GM12878 (cell line): ENCODE measurements around the gene MPRIP. TPM values are rescaled to one million over a fixed set of nuclear protein-coding genes. Genes with fewer than 3 reads are reported as not detected.

Experiments
- ATAC-seq: fragments of 200-7000 bp; cut with Tn5 transposase; 3 replicates; pipeline ENCODE4 v1.9.1; 2020; ENCODE audit warnings: mild to moderate bottlenecking, moderate library complexity
- BruUV-seq: library from RNA; stranded (reverse); fragments of 400-500 nt; replicated peaks from 2 replicates; lab custom pipeline; 2021; lab: Mats Ljungman, UMichigan
- CTCF ChIA-PET: fragments of 300-600 bp; sonication (Branson Sonifier 250); formaldehyde crosslinking; extraction: SDS; loops from one replicate; lab custom pipeline; 2021; ENCODE audit warnings: inconsistent platforms; lab: Yijun Ruan, JAX
- POLR2A ChIA-PET: fragments of 350-600 bp; formaldehyde crosslinking; extraction: SDS; loops from one replicate; lab custom pipeline; 2021; ENCODE audit warnings: inconsistent platforms; lab: Charles Lee
- RAD21 ChIA-PET: fragments of 300-600 bp; sonication (Branson Sonifier 250); formaldehyde crosslinking; loops from one replicate; lab custom pipeline; 2023; ENCODE audit warnings: antibody characterized with exemption; ENCODE audit not compliant: unreplicated experiment; lab: Charles Lee
- SMC1A ChIA-PET: fragments of 300-600 bp; sonication (Branson Sonifier 250); formaldehyde crosslinking; loops from one replicate; lab custom pipeline; 2023; ENCODE audit not compliant: unreplicated experiment, uncharacterized antibody; lab: Charles Lee
- DNase-seq: peaks from one replicate; pipeline ENCODE4 v3.0.0-alpha.2; 2011; ENCODE audit warnings: low read depth, low spot score
- FAIRE-seq: peaks from 3 replicates; lab custom pipeline; 2011; peaks lifted over from hg19 to GRCh38; lab: Jason Lieb, UNC
- H2AFZ ChIP-seq: 2 replicates; pipeline ENCODE4 v1.6.0; 2011; ENCODE audit warnings: low read depth, low read length, control low read depth; ENCODE audit not compliant: control insufficient read depth
- H3K27ac ChIP-seq: 2 replicates; pipeline ENCODE4 v1.5.1; 2011; ENCODE audit warnings: control low read depth; ENCODE audit not compliant: control insufficient read depth, insufficient read depth
- H3K27me3 ChIP-seq, 2 experiments: replicated peaks in 1 of 2; 2 replicates each; pipeline versions ENCODE4 v1.6.0 to v1.6.1; 2011; ENCODE audit warnings: low read length in 1 of 2; ENCODE audit not compliant: control insufficient read depth in 2 of 2, insufficient read depth in 2 of 2
- H3K36me3 ChIP-seq, 2 experiments: 2 replicates each; pipeline ENCODE4 v1.5.1; 2011; ENCODE audit warnings: low read length in 1 of 2; ENCODE audit not compliant: control insufficient read depth in 2 of 2, insufficient read depth in 2 of 2
- H3K4me1 ChIP-seq: 2 replicates; pipeline ENCODE4 v1.6.1; 2011; ENCODE audit warnings: mild to moderate bottlenecking, low read length, moderate library complexity, mixed read lengths; ENCODE audit not compliant: control insufficient read depth, insufficient read depth
- H3K4me2 ChIP-seq: 2 replicates; pipeline ENCODE4 v1.6.0; 2011; ENCODE audit warnings: control low read depth; ENCODE audit not compliant: control insufficient read depth, insufficient read depth
- H3K4me3 ChIP-seq: fragments of 200-600 bp; sonication (generic); 2 replicates; pipeline ENCODE4 v1.5.1; 2016
- H3K79me2 ChIP-seq: 2 replicates; pipeline ENCODE4 v1.6.0; 2011; ENCODE audit warnings: low read length; ENCODE audit not compliant: control insufficient read depth, insufficient read depth
- H3K9ac ChIP-seq: 2 replicates; pipeline ENCODE4 v1.8.0; 2011; ENCODE audit warnings: low read length, control low read depth, mixed read lengths; ENCODE audit not compliant: control insufficient read depth, insufficient read depth
- H3K9me3 ChIP-seq: replicated peaks from 3 replicates; pipeline ENCODE4 v1.5.1; 2011; ENCODE audit warnings: mild to moderate bottlenecking, low read length; ENCODE audit not compliant: control insufficient read depth, insufficient read depth
- H4K20me1 ChIP-seq: 2 replicates; pipeline ENCODE4 v1.6.0; 2011; ENCODE audit not compliant: control insufficient read depth, insufficient read depth
- ASH2L ChIP-seq: fragments of 300-600, 200-600 bp; sonication (generic); IDR thresholded peaks from 2 replicates; pipeline ENCODE4 v1.6.1; 2017; ENCODE audit warnings: low read depth, mild to moderate bottlenecking, borderline replicate concordance
- ATF3 ChIP-seq: IDR thresholded peaks from 2 replicates; pipeline ENCODE4 v1.6.1; 2011; ENCODE audit warnings: low read depth, mild to moderate bottlenecking, low read length, moderate library complexity, borderline replicate concordance; ENCODE audit errors: extremely low read depth
- BCL11A ChIP-seq: IDR thresholded peaks from 2 replicates; pipeline ENCODE4 v1.6.1; 2011; ENCODE audit warnings: low read depth, low read length
- CREB1 ChIP-seq: IDR thresholded peaks from 2 replicates; pipeline ENCODE4 v1.6.1; 2012; ENCODE audit warnings: low read depth, mild to moderate bottlenecking, inconsistent platforms
- KLF5 ChIP-seq: fragments of 450-650 bp; IDR thresholded peaks from 2 replicates; pipeline ENCODE4 v1.6.1; 2014; ENCODE audit warnings: mild to moderate bottlenecking; ENCODE audit not compliant: partially characterized antibody
- SUPT20H ChIP-seq: IDR thresholded peaks from 2 replicates; pipeline ENCODE4 v1.6.1; 2011; ENCODE audit warnings: low read depth, mild to moderate bottlenecking, low read length, moderate library complexity, borderline replicate concordance; ENCODE audit not compliant: control insufficient read depth
- ZBTB11 ChIP-seq: fragments of 450-650 bp; formaldehyde crosslinking; IDR thresholded peaks from 2 replicates; pipeline ENCODE4 v1.5.0; 2022; ENCODE audit warnings: mild to moderate bottlenecking, missing genetic modification characterization
- ZNF217 ChIP-seq: fragments of 450-650 bp; IDR thresholded peaks from 2 replicates; pipeline ENCODE4 v1.6.1; 2017; ENCODE audit warnings: antibody characterized with exemption, mild to moderate bottlenecking
- WGBS: methylation state at CpG from one replicate; pipeline ENCODE4 v1.1.6; 2016; ENCODE audit warnings: low lambda C conversion rate; ENCODE audit not compliant: insufficient replicate concordance, insufficient coverage; ENCODE audit errors: missing lambda C conversion rate; 5-methylcytosine and 5-hydroxymethylcytosine counted together
- in situ Hi-C: fragments of 300-500 bp; cut with MboI; formaldehyde crosslinking; loops from 9 replicates; pipeline ENCODE4 v1.14.3; 2018; ENCODE audit warnings: mixed read lengths
- intact Hi-C: fragments of 100-400 bp; cut with micrococcal nuclease; formaldehyde crosslinking; loops from one replicate; pipeline ENCODE4 v1.14.2; 2022; ENCODE audit not compliant: unreplicated experiment
- polyA plus RNA-seq, 11 experiments: library from polyadenylated mRNA; depleted of rRNA in 4 of 11; unstranded in 6 of 11; stranded (reverse) in 5 of 11; fragments of >200 nt; fragmentation: Nextera tagmentation in 4 of 11; fragmentation: Illumina TruSeq in 1 of 11; extraction: Ambion mirVana in 4 of 11; extraction: Trizol in 1 of 11; gene quantifications; 1 replicate in 1 of 11; 2 replicates in 10 of 11; pipeline versions ENCODE4 v1.2.1 to v1.2.3, GENCODE V29; 2011 to 2016; ENCODE audit warnings: inconsistent platforms in 2 of 11, missing spikeins in 2 of 11, low read depth in 1 of 11
- total RNA-seq, 4 experiments: library from RNA; depleted of rRNA in 3 of 4; stranded (reverse); fragments of >200 nt in 3 of 4; fragmentation: Illumina TruSeq in 1 of 4; extraction: Trizol in 1 of 4; gene quantifications; 2 replicates each; pipeline versions ENCODE4 v1.2.1 to v1.2.3, GENCODE V29; 2013 to 2021
- TF ChIP-seq, protein P1 (sequence below): IDR thresholded peaks from 2 replicates; pipeline ENCODE4 v1.6.1; 2012; ENCODE audit warnings: low read depth, low read length, improper control_type of control experiment
- TF ChIP-seq, protein P2 (sequence below): fragments of 450-650 bp; IDR thresholded peaks from 2 replicates; pipeline ENCODE4 v1.6.1; 2018; ENCODE audit warnings: mild to moderate bottlenecking, low read depth, moderate library complexity; ENCODE audit not compliant: partially characterized antibody
- TF ChIP-seq, protein P3 (sequence below): IDR thresholded peaks from 2 replicates; pipeline ENCODE4 v1.6.1; 2012; ENCODE audit warnings: mild to moderate bottlenecking, low read depth, low read length

Gene MPRIP
- total and polyA plus RNA-seq, 10 of the 15 experiments (the other 5 are each of a cell fraction or from before 2014, with no cell fraction given), result 16.5 to 168 (median 71.7) TPM

- POLR2A ChIA-PET, result no interaction called here
- Histone ChIP-seq H4K20me1 (no peaks in the 10 kb centered on the region; the same call in 1 of the 2 replicates), H3K27me3 (no peaks in the 10 kb centered on the region), H3K9me3 (no peaks in the 10 kb centered on the region), H2AFZ (no peak overlapping the region), H3K27ac (no peak overlapping the region), H3K36me3 (peaks cover 19 to 32% of the 10 kb centered on the region in 2 experiments), H3K4me2 (no peak overlapping the region), H3K4me3 (no peak overlapping the region), H3K9ac (no peak overlapping the region), H3K79me2 (no peaks in the 10 kb centered on the region), H3K4me1 (no peaks in the 10 kb centered on the region; the same call in 1 of the 2 replicates)
- WGBS, result 100% methylated on average over 3 of the region's 3 CpGs
- TF ChIP-seq ZNF217 (no peak), CREB1 (no peak), ZBTB11 (CRISPR knock-in tag) (no peak), BCL11A (no peak), SUPT20H (no peak), ASH2L (no peak), KLF5 (no peak), ATF3 (no peak)
- TF ChIP-seq, protein P1, sequence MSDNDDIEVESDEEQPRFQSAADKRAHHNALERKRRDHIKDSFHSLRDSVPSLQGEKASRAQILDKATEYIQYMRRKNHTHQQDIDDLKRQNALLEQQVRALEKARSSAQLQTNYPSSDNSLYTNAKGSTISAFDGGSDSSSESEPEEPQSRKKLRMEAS, result no peak
- TF ChIP-seq, protein P2, sequence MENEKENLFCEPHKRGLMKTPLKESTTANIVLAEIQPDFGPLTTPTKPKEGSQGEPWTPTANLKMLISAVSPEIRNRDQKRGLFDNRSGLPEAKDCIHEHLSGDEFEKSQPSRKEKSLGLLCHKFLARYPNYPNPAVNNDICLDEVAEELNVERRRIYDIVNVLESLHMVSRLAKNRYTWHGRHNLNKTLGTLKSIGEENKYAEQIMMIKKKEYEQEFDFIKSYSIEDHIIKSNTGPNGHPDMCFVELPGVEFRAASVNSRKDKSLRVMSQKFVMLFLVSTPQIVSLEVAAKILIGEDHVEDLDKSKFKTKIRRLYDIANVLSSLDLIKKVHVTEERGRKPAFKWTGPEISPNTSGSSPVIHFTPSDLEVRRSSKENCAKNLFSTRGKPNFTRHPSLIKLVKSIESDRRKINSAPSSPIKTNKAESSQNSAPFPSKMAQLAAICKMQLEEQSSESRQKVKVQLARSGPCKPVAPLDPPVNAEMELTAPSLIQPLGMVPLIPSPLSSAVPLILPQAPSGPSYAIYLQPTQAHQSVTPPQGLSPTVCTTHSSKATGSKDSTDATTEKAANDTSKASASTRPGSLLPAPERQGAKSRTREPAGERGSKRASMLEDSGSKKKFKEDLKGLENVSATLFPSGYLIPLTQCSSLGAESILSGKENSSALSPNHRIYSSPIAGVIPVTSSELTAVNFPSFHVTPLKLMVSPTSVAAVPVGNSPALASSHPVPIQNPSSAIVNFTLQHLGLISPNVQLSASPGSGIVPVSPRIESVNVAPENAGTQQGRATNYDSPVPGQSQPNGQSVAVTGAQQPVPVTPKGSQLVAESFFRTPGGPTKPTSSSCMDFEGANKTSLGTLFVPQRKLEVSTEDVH, result no peak
- TF ChIP-seq, protein P3, sequence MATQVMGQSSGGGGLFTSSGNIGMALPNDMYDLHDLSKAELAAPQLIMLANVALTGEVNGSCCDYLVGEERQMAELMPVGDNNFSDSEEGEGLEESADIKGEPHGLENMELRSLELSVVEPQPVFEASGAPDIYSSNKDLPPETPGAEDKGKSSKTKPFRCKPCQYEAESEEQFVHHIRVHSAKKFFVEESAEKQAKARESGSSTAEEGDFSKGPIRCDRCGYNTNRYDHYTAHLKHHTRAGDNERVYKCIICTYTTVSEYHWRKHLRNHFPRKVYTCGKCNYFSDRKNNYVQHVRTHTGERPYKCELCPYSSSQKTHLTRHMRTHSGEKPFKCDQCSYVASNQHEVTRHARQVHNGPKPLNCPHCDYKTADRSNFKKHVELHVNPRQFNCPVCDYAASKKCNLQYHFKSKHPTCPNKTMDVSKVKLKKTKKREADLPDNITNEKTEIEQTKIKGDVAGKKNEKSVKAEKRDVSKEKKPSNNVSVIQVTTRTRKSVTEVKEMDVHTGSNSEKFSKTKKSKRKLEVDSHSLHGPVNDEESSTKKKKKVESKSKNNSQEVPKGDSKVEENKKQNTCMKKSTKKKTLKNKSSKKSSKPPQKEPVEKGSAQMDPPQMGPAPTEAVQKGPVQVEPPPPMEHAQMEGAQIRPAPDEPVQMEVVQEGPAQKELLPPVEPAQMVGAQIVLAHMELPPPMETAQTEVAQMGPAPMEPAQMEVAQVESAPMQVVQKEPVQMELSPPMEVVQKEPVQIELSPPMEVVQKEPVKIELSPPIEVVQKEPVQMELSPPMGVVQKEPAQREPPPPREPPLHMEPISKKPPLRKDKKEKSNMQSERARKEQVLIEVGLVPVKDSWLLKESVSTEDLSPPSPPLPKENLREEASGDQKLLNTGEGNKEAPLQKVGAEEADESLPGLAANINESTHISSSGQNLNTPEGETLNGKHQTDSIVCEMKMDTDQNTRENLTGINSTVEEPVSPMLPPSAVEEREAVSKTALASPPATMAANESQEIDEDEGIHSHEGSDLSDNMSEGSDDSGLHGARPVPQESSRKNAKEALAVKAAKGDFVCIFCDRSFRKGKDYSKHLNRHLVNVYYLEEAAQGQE, result no peak
- FAIRE-seq (no peak), DNase-seq (no peak), ATAC-seq (no peak)
- intact Hi-C loops, result no loop called here
- no TSS peak for BruUV-seq
- in situ Hi-C loops, result no loop called here
- SMC1A ChIA-PET, result no interaction called here
- RAD21 ChIA-PET, result no interaction called here
- CTCF ChIA-PET, result no interaction called here
These were observed 92.7 kb downstream of the MPRIP start for GRCh38 chr17:17134957-17135333.
